Activated T-cell treated with anti-CD3 and anti-CD28 coated beads, Interleukin-2, amount 50 U/mL, for 4 hours (primary cell): ENCODE measurements around the gene TUBGCP4. TPM values are rescaled to one million over a fixed set of nuclear protein-coding genes. Genes with fewer than 3 reads are reported as not detected.

ENCODE experiments used
- ATAC-seq, 2 donors: fragments of 200-7000 bp; cut with Tn5 transposase; one replicate each; pipeline ENCODE4 v1.10.0; 2021
- DNase-seq: peaks from one replicate; pipeline ENCODE4 v3.0.0-alpha.2; 2020
- H3K27me3 Mint-ChIP-seq: one replicate; pipeline ENCODE4 v1.8.0; 2021; ENCODE audit warnings: low read depth, mixed read lengths
- H3K36me3 Mint-ChIP-seq: one replicate; pipeline ENCODE4 v1.8.0; 2022; ENCODE audit warnings: mixed read lengths; ENCODE audit not compliant: insufficient read depth
- H3K4me1 Mint-ChIP-seq: one replicate; pipeline ENCODE4 v1.8.0; 2021; ENCODE audit warnings: low read depth, mixed read lengths
- H3K4me3 Mint-ChIP-seq: one replicate; pipeline ENCODE4 v1.8.0; 2021; ENCODE audit warnings: mild to moderate bottlenecking, moderate library complexity, mixed read lengths
- H3K9me3 Mint-ChIP-seq: one replicate; pipeline ENCODE4 v1.8.0; 2021; ENCODE audit warnings: mixed read lengths
- total RNA-seq, 3 donors: library from RNA; stranded (reverse); gene quantifications; one replicate each; pipeline ENCODE4 v1.2.1, GENCODE V29; 2021

The TUBGCP4 gene
- total RNA-seq, 3 donors from 2014 or later = 34.6 to 39.7 (median 36.6) TPM

GRCh38 chr15:43420435-43420834 is 49.5 kb downstream of the TUBGCP4 start:
- Mint-ChIP-seq H3K36me3 (peaks cover 40% of the 10 kb centered on the region), H3K9me3 (no peaks in the 10 kb centered on the region), H3K27me3 (no peaks in the 10 kb centered on the region), H3K4me1 (peaks cover 7% of the 10 kb centered on the region), H3K4me3 (no peak overlapping the region)
- ATAC-seq (no peak), DNase-seq (no peak)

- H3K4me3 Mint-ChIP-seq = no peak overlapping the region
- peaks cover 38% of the 10 kb centered on the region for H3K36me3 Mint-ChIP-seq
- H3K4me1 Mint-ChIP-seq = peaks cover 7% of the 10 kb centered on the region
- no peaks in the 10 kb centered on the region for H3K9me3 Mint-ChIP-seq
- DNase-seq = no peak
- H3K27me3 Mint-ChIP-seq = no peaks in the 10 kb centered on the region
- no peak for ATAC-seq
Measured at GRCh38 chr15:43420876-43421275, 50.0 kb downstream of the TUBGCP4 start.

GRCh38 chr15:43423793-43424192 is 52.9 kb downstream of the TUBGCP4 start:
- H3K4me1 Mint-ChIP-seq = peaks cover 7% of the 10 kb centered on the region
- H3K36me3 Mint-ChIP-seq = peaks cover 43% of the 10 kb centered on the region
- H3K4me3 Mint-ChIP-seq = no peak overlapping the region

GRCh38 chr15:43429687-43430086 is 58.8 kb downstream of the TUBGCP4 start:
- Mint-ChIP-seq H3K9me3 (no peaks in the 10 kb centered on the region), H3K36me3 (peaks cover 37% of the 10 kb centered on the region), H3K4me3 (no peak overlapping the region), H3K4me1 (no peaks in the 10 kb centered on the region), H3K27me3 (no peaks in the 10 kb centered on the region)
- DNase-seq (no peak), ATAC-seq (no peak)

More at GRCh38 chr15:43423793-43424192, 52.9 kb downstream of the TUBGCP4 start:
- no peaks in the 10 kb centered on the region for H3K27me3 Mint-ChIP-seq
- DNase-seq = no peak
- no peak for ATAC-seq
- no peaks in the 10 kb centered on the region for H3K9me3 Mint-ChIP-seq

GRCh38 chr15:43433165-43433564 is 62.3 kb downstream of the TUBGCP4 start:
- no peak overlapping the region for H3K4me3 Mint-ChIP-seq
- ATAC-seq (no peak), DNase-seq (no peak)
- no peaks in the 10 kb centered on the region for H3K27me3 Mint-ChIP-seq
- H3K9me3 Mint-ChIP-seq = no peaks in the 10 kb centered on the region
- H3K36me3 Mint-ChIP-seq = peaks cover 31% of the 10 kb centered on the region
- no peaks in the 10 kb centered on the region for H3K4me1 Mint-ChIP-seq

- H3K4me3 Mint-ChIP-seq = no peak overlapping the region
Measured at GRCh38 chr15:43433661-43434303, 62.9 kb downstream of the TUBGCP4 start.

GRCh38 chr15:43434446-43434845 is 63.5 kb downstream of the TUBGCP4 start:
- no peak for DNase-seq
- Mint-ChIP-seq H3K9me3 (no peaks in the 10 kb centered on the region), H3K4me1 (no peaks in the 10 kb centered on the region), H3K36me3 (peaks cover 32% of the 10 kb centered on the region), H3K27me3 (no peaks in the 10 kb centered on the region), H3K4me3 (no peak overlapping the region)
- no peak for ATAC-seq

More at GRCh38 chr15:43433661-43434303, 62.9 kb downstream of the TUBGCP4 start:
- DNase-seq = no peak
- Mint-ChIP-seq H3K27me3 (no peaks in the 10 kb centered on the region), H3K9me3 (no peaks in the 10 kb centered on the region), H3K4me1 (no peaks in the 10 kb centered on the region), H3K36me3 (peaks cover 30% of the 10 kb centered on the region)
- ATAC-seq = no peak

GRCh38 chr15:43436395-43436794 is 65.5 kb downstream of the TUBGCP4 start:
- no peaks in the 10 kb centered on the region for H3K9me3 Mint-ChIP-seq
- no peak for ATAC-seq
- H3K27me3 Mint-ChIP-seq = no peaks in the 10 kb centered on the region
- H3K4me1 Mint-ChIP-seq = peaks cover 6% of the 10 kb centered on the region
- H3K36me3 Mint-ChIP-seq = peaks cover 32% of the 10 kb centered on the region
- H3K4me3 Mint-ChIP-seq = no peak overlapping the region
- DNase-seq = no peak

GRCh38 chr15:43439268-43439667 is 68.4 kb downstream of the TUBGCP4 start:
- H3K27me3 Mint-ChIP-seq = no peaks in the 10 kb centered on the region
- no peak for DNase-seq
- H3K4me1 Mint-ChIP-seq = peaks cover 6% of the 10 kb centered on the region
- H3K4me3 Mint-ChIP-seq = no peak overlapping the region
- no peaks in the 10 kb centered on the region for H3K9me3 Mint-ChIP-seq
- H3K36me3 Mint-ChIP-seq = peaks cover 15% of the 10 kb centered on the region
- ATAC-seq = no peak

GRCh38 chr15:43440721-43441281 is 69.9 kb downstream of the TUBGCP4 start:
- H3K36me3 Mint-ChIP-seq = peaks cover 23% of the 10 kb centered on the region
- no peaks in the 10 kb centered on the region for H3K27me3 Mint-ChIP-seq
- peaks cover 6% of the 10 kb centered on the region for H3K4me1 Mint-ChIP-seq
- no peak overlapping the region for H3K4me3 Mint-ChIP-seq
- no peaks in the 10 kb centered on the region for H3K9me3 Mint-ChIP-seq
- DNase-seq = no peak
- peak; percentile 94 to 96 for ATAC-seq

- no peak for DNase-seq
- ATAC-seq = peak; percentile 67 to 69
Measured at GRCh38 chr15:43441316-43441715, 70.4 kb downstream of the TUBGCP4 start.

GRCh38 chr15:43446344-43446743 is 75.4 kb downstream of the TUBGCP4 start:
- H3K36me3 Mint-ChIP-seq = peaks cover 19% of the 10 kb centered on the region
- H3K27me3 Mint-ChIP-seq = no peaks in the 10 kb centered on the region
- peaks cover 2% of the 10 kb centered on the region for H3K4me1 Mint-ChIP-seq
- no peak overlapping the region for H3K4me3 Mint-ChIP-seq
- no peaks in the 10 kb centered on the region for H3K9me3 Mint-ChIP-seq
- no peak for ATAC-seq
- no peak for DNase-seq

More at GRCh38 chr15:43441316-43441715, 70.4 kb downstream of the TUBGCP4 start:
- Mint-ChIP-seq H3K4me1 (peaks cover 6% of the 10 kb centered on the region), H3K36me3 (peaks cover 25% of the 10 kb centered on the region), H3K27me3 (no peaks in the 10 kb centered on the region), H3K4me3 (no peak overlapping the region), H3K9me3 (no peaks in the 10 kb centered on the region)

- Mint-ChIP-seq H3K4me1 (peaks cover 1% of the 10 kb centered on the region), H3K27me3 (no peaks in the 10 kb centered on the region), H3K4me3 (no peak overlapping the region), H3K9me3 (no peaks in the 10 kb centered on the region), H3K36me3 (peaks cover 16% of the 10 kb centered on the region)
- no peak for ATAC-seq
- no peak for DNase-seq
Measured at GRCh38 chr15:43449981-43450380, 79.1 kb downstream of the TUBGCP4 start.
